Spleen (tissue), 7 donors: Measurements from ENCODE around the gene SSBP4.

Experiments
- POLR2AphosphoS5 ChIP-seq, 3 donors: sonication (generic); formaldehyde crosslinking; IDR thresholded peaks; one replicate each; pipeline ENCODE4 v1.5.1; 2017; ENCODE audit warnings: antibody characterized with exemption in 3 of 3
- TF ChIP-seq, protein P1 (sequence below), 11 experiments: fragments of 200-600 bp in 7 of 11; fragments of 450-650 bp in 4 of 11; sonication (generic) in 4 of 11; IDR thresholded peaks in 8 of 11; conservative IDR thresholded peaks in 3 of 11; 1 replicate in 7 of 11; 2 replicates in 4 of 11; pipeline versions ENCODE4 v1.4.0 to v1.8.0; 2016 to 2021; ENCODE audit warnings: antibody characterized with exemption in 11 of 11, inconsistent platforms in 4 of 11, mild to moderate bottlenecking in 1 of 11
- donor health status: DM: no; HTN: no; CAD: no; lungs with moderate emphysema.
- donor health status: DM: no; HTN: no; CAD: no.
- donor health status: DM: no; HTN: no; CAD: no.

DNA sequence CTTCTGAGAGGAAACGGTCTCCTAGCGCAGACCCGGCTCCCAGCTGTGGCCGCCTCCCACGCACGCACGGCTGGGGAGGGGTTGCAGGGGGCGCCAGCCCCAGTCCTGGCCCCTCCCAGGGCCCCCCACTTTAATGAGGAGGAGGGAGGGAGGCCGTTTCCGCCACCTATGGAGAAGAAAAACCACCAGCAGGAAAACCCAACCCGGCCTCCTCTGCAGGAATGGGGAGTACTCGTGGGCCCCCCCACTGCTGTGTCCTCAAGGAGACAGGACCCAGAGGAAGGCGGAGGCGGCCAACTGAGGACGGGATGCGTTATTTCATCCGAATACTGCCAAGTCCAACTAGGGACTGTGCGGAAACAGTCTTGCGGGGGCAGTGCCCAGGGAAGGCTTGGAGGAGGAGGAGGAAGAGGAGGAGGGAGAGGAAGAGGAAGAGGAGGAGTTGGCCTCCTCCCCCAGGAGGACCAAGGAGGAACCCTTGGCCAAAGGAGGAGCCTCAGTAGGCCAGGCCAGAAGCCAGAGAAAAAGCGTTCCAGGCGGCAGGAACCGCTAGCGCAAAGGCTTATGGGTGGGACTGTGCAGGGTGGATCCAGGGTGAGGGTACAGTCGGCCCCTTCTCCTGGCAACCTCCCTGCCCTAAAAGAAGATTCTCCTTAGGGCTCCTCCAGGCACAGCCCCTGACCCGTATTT, 3.9 kb upstream of the SSBP4 start:
- TF ChIP-seq POLR2AphosphoS5 (IDR thresholded peaks at IDR 0.05): peak; percentile 38 to 89 (median 88)
- TF ChIP-seq, protein P1, sequence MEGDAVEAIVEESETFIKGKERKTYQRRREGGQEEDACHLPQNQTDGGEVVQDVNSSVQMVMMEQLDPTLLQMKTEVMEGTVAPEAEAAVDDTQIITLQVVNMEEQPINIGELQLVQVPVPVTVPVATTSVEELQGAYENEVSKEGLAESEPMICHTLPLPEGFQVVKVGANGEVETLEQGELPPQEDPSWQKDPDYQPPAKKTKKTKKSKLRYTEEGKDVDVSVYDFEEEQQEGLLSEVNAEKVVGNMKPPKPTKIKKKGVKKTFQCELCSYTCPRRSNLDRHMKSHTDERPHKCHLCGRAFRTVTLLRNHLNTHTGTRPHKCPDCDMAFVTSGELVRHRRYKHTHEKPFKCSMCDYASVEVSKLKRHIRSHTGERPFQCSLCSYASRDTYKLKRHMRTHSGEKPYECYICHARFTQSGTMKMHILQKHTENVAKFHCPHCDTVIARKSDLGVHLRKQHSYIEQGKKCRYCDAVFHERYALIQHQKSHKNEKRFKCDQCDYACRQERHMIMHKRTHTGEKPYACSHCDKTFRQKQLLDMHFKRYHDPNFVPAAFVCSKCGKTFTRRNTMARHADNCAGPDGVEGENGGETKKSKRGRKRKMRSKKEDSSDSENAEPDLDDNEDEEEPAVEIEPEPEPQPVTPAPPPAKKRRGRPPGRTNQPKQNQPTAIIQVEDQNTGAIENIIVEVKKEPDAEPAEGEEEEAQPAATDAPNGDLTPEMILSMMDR (IDR thresholded peaks at IDR 0.05 in 8 of 11, conservative IDR thresholded peaks at IDR 0.05 in 3 of 11): no peak
